Aorta (tissue), 5 donors: ENCODE data around the gene BAIAP2. TPM values are rescaled to one million over a fixed set of nuclear protein-coding genes. Genes with fewer than 3 reads are reported as not detected.

ENCODE experiments used
- ATAC-seq: fragments of 200-7000 bp; cut with Tn5 transposase; one replicate; pipeline ENCODE4 v1.9.1; 2022; ENCODE audit warnings: moderate library complexity; ENCODE audit not compliant: low FRiP score
- DNase-seq, 2 donors: peaks; one replicate each; pipeline ENCODE4 v3.0.0-alpha.2; 2020
- H3K27ac ChIP-seq, 2 donors: one replicate each; pipeline ENCODE4 v1.5.1; 2013; ENCODE audit warnings: low read length in 2 of 2, mild to moderate bottlenecking in 2 of 2, moderate library complexity in 2 of 2, control low read depth in 1 of 2, inconsistent platforms in 1 of 2, low read depth in 1 of 2
- H3K27me3 ChIP-seq, 2 donors: one replicate each; pipeline ENCODE4 v1.6.1; 2013; ENCODE audit warnings: control low read depth in 1 of 2, low read length in 1 of 2, mild to moderate bottlenecking in 1 of 2, moderate library complexity in 1 of 2; ENCODE audit not compliant: insufficient read depth in 2 of 2, control insufficient read depth in 1 of 2
- H3K36me3 ChIP-seq, 2 donors: one replicate each; pipeline ENCODE4 v1.6.1; 2013; ENCODE audit warnings: control low read depth in 1 of 2, low read length in 1 of 2, mild to moderate bottlenecking in 1 of 2; ENCODE audit not compliant: insufficient read depth in 2 of 2, control insufficient read depth in 1 of 2
- H3K4me1 ChIP-seq, 2 donors: one replicate each; pipeline ENCODE4 v1.6.1; 2013; ENCODE audit warnings: low read length in 2 of 2, control low read depth in 1 of 2, mild to moderate bottlenecking in 1 of 2, moderate library complexity in 1 of 2; ENCODE audit not compliant: insufficient read depth in 2 of 2, control insufficient read depth in 1 of 2
- H3K4me3 ChIP-seq, 2 donors: one replicate each; pipeline ENCODE4 v1.5.1; 2013; ENCODE audit warnings: low read length in 2 of 2, control low read depth in 1 of 2, mild to moderate bottlenecking in 1 of 2
- H3K9me3 ChIP-seq: one replicate; pipeline ENCODE4 v1.6.1; 2013; ENCODE audit warnings: mild to moderate bottlenecking, low read length; ENCODE audit not compliant: control insufficient read depth
- WGBS, 2 donors: extraction: QIAGEN DNeasy Blood & Tissue Kit; methylation state at CpG; one replicate each; pipeline ENCODE4 v1.1.7; 2013; 5-methylcytosine and 5-hydroxymethylcytosine counted together
- intact Hi-C, 2 donors: fragments of 100-400 bp; cut with DNase I; formaldehyde crosslinking; loops; one replicate each; pipeline versions ENCODE4 v1.14.2 to v1.15.0; 2022
- microRNA-seq, 2 donors: library from miRNA; unstranded; fragments of <30 nt; microRNA quantifications; one replicate each; pipeline ENCODE4 v1.2.0, GENCODE V29; 2020
- polyA plus RNA-seq, 2 donors: library from polyadenylated mRNA; stranded (reverse); fragments of 200-250 nt; gene quantifications; one replicate each; pipeline ENCODE4 v1.2.3, GENCODE V29; 2013
- total RNA-seq, 2 donors: library from RNA; stranded (reverse); fragmentation: NEBNext Ultra II Directional; extraction: Animal tissue kit (Norgen Biotek cat#: 25700); gene quantifications; one replicate each; pipeline ENCODE4 v1.2.1, GENCODE V29; 2021
- donor health status: healthy with polysubstance abuse.
- donor health status: Bipolar disorder and iron deficiency.
- donor health status: DM: no; HTN: no; CAD: no.
- donor health status: DM: no; HTN: no; CAD: no.
- donor health status: DM: yes; HTN: yes; CAD: no.

The BAIAP2 gene
- total and polyA plus RNA-seq, 4 donors = 1.7 to 23.7 (median 14.3) TPM

DNA sequence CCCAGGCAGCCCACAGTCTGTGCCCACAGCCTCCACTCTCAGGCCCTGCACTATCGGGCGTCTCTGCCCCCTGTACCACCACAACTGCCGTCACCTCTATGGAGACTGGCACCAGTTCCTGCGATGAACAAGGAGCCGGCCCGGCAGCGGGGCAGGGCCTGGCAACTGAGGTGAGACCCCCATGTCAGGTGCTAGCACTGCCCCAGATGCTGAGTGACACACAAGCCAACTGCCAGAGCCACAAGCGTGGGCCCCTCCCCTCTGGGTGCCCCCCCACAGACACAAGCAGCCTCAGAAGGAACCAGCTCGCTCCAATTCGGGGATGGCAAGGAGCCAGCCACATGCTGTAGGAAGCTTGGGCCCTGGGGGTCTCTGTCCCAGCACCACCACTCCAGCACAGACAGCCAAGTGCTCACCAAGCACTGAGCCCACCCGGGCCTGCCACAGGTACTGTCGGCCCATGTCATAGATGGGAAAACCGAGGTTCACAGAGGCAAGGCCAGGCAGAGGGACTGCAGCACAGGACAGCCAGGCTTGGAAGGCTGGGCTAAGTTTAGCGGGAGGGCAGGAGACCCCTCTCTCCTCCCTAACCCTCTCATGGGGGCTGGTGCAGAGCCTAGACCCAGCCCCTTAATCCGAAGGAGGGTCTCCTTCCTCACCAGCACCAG is 128.9 kb downstream of the BAIAP2 start:
- no peak for ATAC-seq
- no peak for DNase-seq

DNA sequence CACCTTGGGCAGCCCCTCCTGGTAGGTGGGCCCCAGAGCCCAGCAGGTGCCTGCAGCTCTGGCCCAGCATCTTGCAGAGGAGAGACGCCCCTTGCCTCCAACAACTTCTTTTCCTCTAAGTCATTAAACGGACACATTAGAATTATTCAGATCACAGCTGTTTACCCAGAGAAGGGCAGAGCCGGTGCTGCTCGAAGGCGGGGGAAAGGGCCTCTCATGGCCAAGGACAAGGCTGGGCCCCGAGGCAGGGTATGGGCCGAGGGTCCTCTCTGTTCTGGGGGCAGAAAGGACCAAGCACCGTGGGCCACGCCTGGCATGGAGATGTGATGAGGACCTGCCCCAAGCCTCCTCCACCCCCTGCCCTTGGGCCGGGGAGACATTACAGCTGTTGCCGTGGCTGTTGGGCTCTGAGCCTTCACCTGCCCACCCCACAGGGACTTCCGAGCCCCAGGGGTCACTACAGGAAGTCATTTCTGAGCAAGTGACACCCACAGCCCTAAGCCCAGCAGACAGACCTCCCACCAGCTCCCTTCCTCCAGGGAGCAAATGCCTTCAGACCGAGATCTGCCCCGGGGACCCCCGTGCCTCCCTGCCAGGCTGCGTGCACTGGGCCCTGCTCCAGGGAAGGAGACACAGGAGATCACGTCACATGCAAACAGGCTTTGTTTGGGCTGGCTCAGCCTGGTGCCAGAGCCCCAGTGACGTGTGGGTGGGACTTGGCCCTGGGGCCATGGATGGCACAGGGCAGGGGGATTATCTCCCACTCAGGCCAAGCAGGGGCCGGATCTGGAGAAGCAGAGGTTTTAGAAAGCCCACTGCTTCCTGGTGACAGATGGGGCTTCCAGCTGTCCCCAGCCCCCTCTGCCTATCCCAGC is 129.7 kb downstream of the BAIAP2 start:
- H3K36me3 ChIP-seq = no peaks in the 10 kb centered on the region
- no peaks in the 10 kb centered on the region for H3K9me3 ChIP-seq
- WGBS, 2 donors = 19 to 20% methylated on average over 19 of the region's 19 CpGs
- H3K4me1 ChIP-seq = no peaks in the 10 kb centered on the region
- no peak overlapping the region for H3K27ac ChIP-seq
- intact Hi-C loops = no loop called here
- no peaks in the 10 kb centered on the region for H3K27me3 ChIP-seq
- H3K4me3 ChIP-seq = no peak overlapping the region
- no peak for DNase-seq
- ATAC-seq = no peak

More for the DNA sequence above, 128.9 kb downstream of the BAIAP2 start:
- Histone ChIP-seq H3K4me1 (no peaks in the 10 kb centered on the region), H3K4me3 (no peak overlapping the region), H3K36me3 (no peaks in the 10 kb centered on the region), H3K27me3 (no peaks in the 10 kb centered on the region), H3K9me3 (no peaks in the 10 kb centered on the region), H3K27ac (no peak overlapping the region)
- intact Hi-C loops = no loop called here
- 83 to 90% methylated on average over 15 of the region's 15 CpGs for WGBS, 2 donors

DNA sequence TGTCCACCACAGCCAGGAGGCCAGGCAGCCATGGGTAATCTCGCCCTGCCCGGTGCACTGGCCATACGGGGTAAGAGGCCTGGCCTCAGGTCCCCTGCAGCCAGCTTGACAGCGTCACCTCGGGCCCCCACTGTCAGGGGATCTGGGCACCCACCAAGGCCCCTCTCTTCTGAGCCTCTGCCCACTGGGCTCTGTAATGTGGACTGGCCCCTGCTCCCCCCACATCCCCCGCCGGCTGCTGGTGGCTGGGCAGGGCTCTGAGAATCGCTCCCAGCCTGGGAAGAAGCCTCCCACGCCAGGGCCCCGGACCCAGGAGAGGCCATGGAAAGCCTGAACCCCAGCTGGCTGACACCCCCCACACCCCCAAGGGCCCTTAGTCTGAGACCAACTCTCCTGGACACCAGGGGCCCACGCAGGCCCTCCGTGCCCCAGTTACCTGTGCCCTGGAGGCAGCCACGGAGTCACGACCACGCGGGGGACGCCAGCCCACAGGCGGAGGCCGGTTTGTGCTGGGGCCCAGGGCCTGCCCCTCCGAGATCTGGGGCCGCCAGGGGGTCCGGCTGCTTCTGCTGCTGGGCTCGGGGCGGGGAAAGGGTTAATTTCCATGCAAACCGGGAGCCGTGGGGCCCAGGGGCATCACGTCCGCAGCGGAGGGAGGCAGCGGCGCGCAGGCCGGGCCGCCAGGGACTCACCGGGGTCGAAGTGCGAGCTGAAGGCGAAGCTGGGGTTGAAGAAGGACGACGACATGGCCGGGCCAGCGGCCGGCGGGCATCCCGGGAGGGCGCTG is 130.5 kb downstream of the BAIAP2 start, which contains the start of gene PVALEF:
Gene PVALEF, plus strand, starts transcription at position 262 of the 787 bp plus-strand sequence. CDS start 15,720 bp downstream, outside the sequence.
- Histone ChIP-seq H3K9me3 (no peaks in the 10 kb centered on the region), H3K4me3 (peak within 1 kb of the TSS; percentile 1 to 56), H3K36me3 (no peaks in the 10 kb centered on the region), H3K4me1 (no peaks in the 10 kb centered on the region), H3K27me3 (no peaks in the 10 kb centered on the region), H3K27ac (no peak within 1 kb of the TSS)
- WGBS, 2 donors = 2 to 3% methylated on average over 40 to 46 of the region's 46 CpGs
- no peak for ATAC-seq
- intact Hi-C loops = no loop called here
- no peak for DNase-seq

DNA sequence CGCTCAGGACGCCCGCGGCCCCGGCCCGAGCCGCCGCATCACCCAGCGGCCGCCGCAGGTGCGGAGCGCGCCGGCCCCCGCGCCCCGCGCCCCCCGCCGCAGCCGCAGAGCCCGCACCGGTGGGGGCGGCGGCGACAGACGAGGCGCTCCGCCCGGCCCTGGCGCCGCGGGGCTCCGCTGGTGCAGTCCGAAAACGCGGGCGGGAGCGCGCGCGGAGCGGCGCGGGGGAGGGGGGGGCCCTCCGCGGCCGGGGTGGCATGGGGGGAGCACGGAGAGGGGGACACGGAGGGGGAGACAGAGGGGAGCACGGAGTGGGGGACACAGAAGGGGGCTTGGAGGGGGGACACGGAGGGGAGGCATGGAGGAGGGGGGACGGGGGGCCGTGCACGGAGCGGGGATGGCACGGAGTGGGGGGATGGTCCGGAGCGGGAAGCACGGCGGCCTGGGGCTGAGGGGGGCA is 131.1 kb downstream of the BAIAP2 start, which contains the start of gene AATK:
Gene AATK, minus strand, starts transcription at position 189 of the 460 bp plus-strand sequence. CDS start 229 bp downstream, outside the sequence.
- intact Hi-C loops = no loop called here
- Histone ChIP-seq H3K27ac (no peak within 1 kb of the TSS), H3K9me3 (no peaks in the 10 kb centered on the region), H3K4me1 (no peaks in the 10 kb centered on the region), H3K36me3 (no peaks in the 10 kb centered on the region), H3K4me3 (peak within 1 kb of the TSS; percentile 1 to 56), H3K27me3 (no peaks in the 10 kb centered on the region)
- ATAC-seq (no peak), DNase-seq (no peak)
- 1% methylated on average over 28 to 62 of the region's 62 CpGs for WGBS, 2 donors

Small RNA genes within 50 kb of the gene (microRNA-seq; reads per million reads assigned to microRNA genes)
- 0 to 0.60 reads per million in 2 donors for gene MIR1250
- 0 reads per million in 2 donors for gene MIR3065
- gene MIR338 = 0 reads per million in 2 donors
- gene MIR657 = 0 to 0.99 reads per million in 2 donors

Other genes starting within 250 kb of the BAIAP2 start
- 10 to 100 TPM; 22.9 to 30.9 TPM for gene CHMP6, start 43.3 kb upstream of the BAIAP2 start, total RNA-seq
- gene CHMP6, start 43.3 kb upstream of the BAIAP2 start, polyA plus RNA-seq = 10 to 100 TPM; 15.9 to 30.8 TPM
- gene PVALEF, start 130.4 kb downstream of the BAIAP2 start, total RNA-seq = not detected
- gene PVALEF, start 130.4 kb downstream of the BAIAP2 start, polyA plus RNA-seq = not detected
- gene AATK, start 131.1 kb downstream of the BAIAP2 start, total RNA-seq = 10 to 100 TPM; 14.2 to 15.1 TPM
- 1 to 10 TPM; 2.9 to 4.0 TPM for gene AATK, start 131.1 kb downstream of the BAIAP2 start, polyA plus RNA-seq
- 10 to 100 TPM in 1 of 2 donors, 1 to 10 TPM in 1; 6.7 to 11.3 TPM for gene CEP131, start 187.8 kb downstream of the BAIAP2 start, total RNA-seq
- gene CEP131, start 187.8 kb downstream of the BAIAP2 start, polyA plus RNA-seq = 10 to 100 TPM in 1 of 2 donors, 1 to 10 TPM in 1; 5.0 to 86.6 TPM
- gene TEPSIN, start 203.9 kb downstream of the BAIAP2 start, total RNA-seq = 10 to 100 TPM; 25.6 to 44.4 TPM
- gene TEPSIN, start 203.9 kb downstream of the BAIAP2 start, polyA plus RNA-seq = 10 to 100 TPM in 1 of 2 donors, 1 to 10 TPM in 1; 5.6 to 79.0 TPM
- 10 to 100 TPM; 20.2 to 27.4 TPM for gene NDUFAF8, start 204.2 kb downstream of the BAIAP2 start, total RNA-seq
- 10 to 100 TPM; 26.5 to 46.5 TPM for gene NDUFAF8, start 204.2 kb downstream of the BAIAP2 start, polyA plus RNA-seq